Measurements from ENCODE around the gene LOC101059915.

LOC101059915 gene

DNA sequence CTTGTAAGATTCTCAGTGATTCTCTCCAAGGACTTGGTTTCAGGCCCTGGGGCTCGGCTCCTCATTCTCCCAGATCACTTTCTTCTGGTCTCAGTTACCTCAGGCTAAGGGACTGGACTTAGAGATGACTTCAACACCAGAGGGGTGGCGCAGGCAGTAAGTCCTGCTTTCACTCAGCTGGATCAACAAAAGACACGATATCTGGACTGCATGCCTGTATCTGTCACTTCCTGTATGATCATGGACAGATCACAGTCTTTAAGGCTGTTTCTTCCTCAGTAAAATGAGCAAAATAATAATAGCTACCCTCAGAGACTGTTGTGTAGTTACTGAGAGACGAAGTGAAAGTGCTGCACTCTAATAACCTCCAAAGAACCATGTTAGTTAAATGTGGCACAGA is 29.5 kb upstream of the LOC101059915 start:
- Histone ChIP-seq H3K9ac (ENCODE audit: control insufficient read depth, extremely low read depth, insufficient read depth, low read length) (no peak overlapping the region), H3K27ac (ENCODE audit: control insufficient read depth, insufficient read depth, low read length) (no peak overlapping the region), H3K4me3 (ENCODE audit: control insufficient read depth in 2 of 3, extremely low read depth in 1 of 3, insufficient read depth in 2 of 3, low read depth in 1 of 3, low read length in 3 of 3) (no peak overlapping the region), H3K4me2 (ENCODE audit: control insufficient read depth, extremely low read depth, insufficient read depth, low read depth, low read length) (no peak overlapping the region), H4K20me1 (ENCODE audit: control insufficient read depth, extremely low read depth, insufficient read depth, low read length) (no peaks in the 10 kb centered on the region), H2AFZ (ENCODE audit: control insufficient read depth, low read length) (no peak overlapping the region), H3K4me1 (ENCODE audit: control insufficient read depth, extremely low read depth, insufficient read depth, low read length) (peaks cover 6% of the 10 kb centered on the region), H3K27me3 (ENCODE audit: control insufficient read depth, extremely low read depth, insufficient read depth, low read length) (no peaks in the 10 kb centered on the region), H3K9me3 (ENCODE audit: control insufficient read depth, low read depth, low read length) (no peaks in the 10 kb centered on the region), H3K9me1 (ENCODE audit: control insufficient read depth, extremely low read depth, insufficient read depth, low read length) (no peaks in the 10 kb centered on the region), H3K36me3 (ENCODE audit: control insufficient read depth in 2 of 2, extremely low read depth in 1 of 2, insufficient read depth in 2 of 2, low read length in 2 of 2) (no peaks in the 10 kb centered on the region), H3K79me2 (ENCODE audit: control insufficient read depth, insufficient read depth, low read length) (no peaks in the 10 kb centered on the region)
- dilution Hi-C loops (cut with MboI; ENCODE audit: extremely low pct_ligation_motif_present, low sequenced_read_pairs), result no loop called here
- no peak for DNase-seq (ENCODE audit: low read depth, low spot score)
- FAIRE-seq, result no peak
- no peak for TF ChIP-seq EZH2 (IDR thresholded peaks at IDR 0.05; ENCODE audit: low read length)
- TF ChIP-seq, protein P1, sequence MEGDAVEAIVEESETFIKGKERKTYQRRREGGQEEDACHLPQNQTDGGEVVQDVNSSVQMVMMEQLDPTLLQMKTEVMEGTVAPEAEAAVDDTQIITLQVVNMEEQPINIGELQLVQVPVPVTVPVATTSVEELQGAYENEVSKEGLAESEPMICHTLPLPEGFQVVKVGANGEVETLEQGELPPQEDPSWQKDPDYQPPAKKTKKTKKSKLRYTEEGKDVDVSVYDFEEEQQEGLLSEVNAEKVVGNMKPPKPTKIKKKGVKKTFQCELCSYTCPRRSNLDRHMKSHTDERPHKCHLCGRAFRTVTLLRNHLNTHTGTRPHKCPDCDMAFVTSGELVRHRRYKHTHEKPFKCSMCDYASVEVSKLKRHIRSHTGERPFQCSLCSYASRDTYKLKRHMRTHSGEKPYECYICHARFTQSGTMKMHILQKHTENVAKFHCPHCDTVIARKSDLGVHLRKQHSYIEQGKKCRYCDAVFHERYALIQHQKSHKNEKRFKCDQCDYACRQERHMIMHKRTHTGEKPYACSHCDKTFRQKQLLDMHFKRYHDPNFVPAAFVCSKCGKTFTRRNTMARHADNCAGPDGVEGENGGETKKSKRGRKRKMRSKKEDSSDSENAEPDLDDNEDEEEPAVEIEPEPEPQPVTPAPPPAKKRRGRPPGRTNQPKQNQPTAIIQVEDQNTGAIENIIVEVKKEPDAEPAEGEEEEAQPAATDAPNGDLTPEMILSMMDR (optimal IDR thresholded peaks at IDR 0.05 in 1 of 3, IDR thresholded peaks at IDR 0.05 in 1 of 3, conservative IDR thresholded peaks at IDR 0.05 in 1 of 3; ENCODE audit: extremely low read depth in 1 of 3, insufficient read depth in 2 of 3, low read length in 3 of 3), result no peak

GRCh38 chrX:71638409-71638808 is 28.9 kb upstream of the LOC101059915 start:
- DNase-seq (ENCODE audit: low read depth, low spot score) (no peak), FAIRE-seq (no peak)
- no peaks in the 10 kb centered on the region for H3K27me3 ChIP-seq (ENCODE audit: control insufficient read depth, extremely low read depth, insufficient read depth, low read length)
- H2AFZ ChIP-seq (ENCODE audit: control insufficient read depth, low read length), result no peak overlapping the region
- H3K9ac ChIP-seq (ENCODE audit: control insufficient read depth, extremely low read depth, insufficient read depth, low read length), result no peak overlapping the region
- no peaks in the 10 kb centered on the region for H3K79me2 ChIP-seq (ENCODE audit: control insufficient read depth, insufficient read depth, low read length)
- no peak overlapping the region for H3K4me2 ChIP-seq (ENCODE audit: control insufficient read depth, extremely low read depth, insufficient read depth, low read depth, low read length)
- H3K9me1 ChIP-seq (ENCODE audit: control insufficient read depth, extremely low read depth, insufficient read depth, low read length), result no peaks in the 10 kb centered on the region
- no peaks in the 10 kb centered on the region for H3K9me3 ChIP-seq (ENCODE audit: control insufficient read depth, low read depth, low read length)
- H3K27ac ChIP-seq (ENCODE audit: control insufficient read depth, insufficient read depth, low read length), result no peak overlapping the region
- H4K20me1 ChIP-seq (ENCODE audit: control insufficient read depth, extremely low read depth, insufficient read depth, low read length), result no peaks in the 10 kb centered on the region
- peaks cover 6% of the 10 kb centered on the region for H3K4me1 ChIP-seq (ENCODE audit: control insufficient read depth, extremely low read depth, insufficient read depth, low read length)
- TF ChIP-seq, protein P1 (optimal IDR thresholded peaks at IDR 0.05 in 1 of 3, IDR thresholded peaks at IDR 0.05 in 1 of 3, conservative IDR thresholded peaks at IDR 0.05 in 1 of 3; ENCODE audit: extremely low read depth in 1 of 3, insufficient read depth in 2 of 3, low read length in 3 of 3), result no peak
- no peak for TF ChIP-seq EZH2 (IDR thresholded peaks at IDR 0.05; ENCODE audit: low read length)
- no peak overlapping the region for H3K4me3 ChIP-seq (ENCODE audit: control insufficient read depth in 2 of 3, extremely low read depth in 1 of 3, insufficient read depth in 2 of 3, low read depth in 1 of 3, low read length in 3 of 3)
- no peaks in the 10 kb centered on the region for H3K36me3 ChIP-seq (ENCODE audit: control insufficient read depth in 2 of 2, extremely low read depth in 1 of 2, insufficient read depth in 2 of 2, low read length in 2 of 2)
- dilution Hi-C loops (cut with MboI; ENCODE audit: extremely low pct_ligation_motif_present, low sequenced_read_pairs), result no loop called here
